AG08396 (cell line): ENCODE results near the gene KATNB1.
"Not testable (repeated sequence)": the region's sequence is repeated elsewhere in the genome, so short reads cannot be mapped to it uniquely, and the experiment has no call there.

Source experiments
- DNase-seq: peaks from one replicate; pipeline ENCODE4 v3.0.0; 2012; ENCODE audit warnings: low spot score, mixed read lengths

KATNB1 gene

GRCh38 chr16:57743458-57743857 is 7.9 kb downstream of the KATNB1 start:
- no peak for DNase-seq

- DNase-seq: no peak
These were observed 8.5 kb downstream of the KATNB1 start for GRCh38 chr16:57743886-57744641.

GRCh38 chr16:57744642-57744903 is 9.0 kb downstream of the KATNB1 start:
- no peak for DNase-seq

GRCh38 chr16:57745768-57746167 is 10.2 kb downstream of the KATNB1 start:
- DNase-seq: no peak

GRCh38 chr16:57746316-57746715 is 10.7 kb downstream of the KATNB1 start:
- not testable (repeated sequence) for DNase-seq

GRCh38 chr16:57747091-57747490 is 11.5 kb downstream of the KATNB1 start:
- DNase-seq: no peak

GRCh38 chr16:57747496-57747895 is 11.9 kb downstream of the KATNB1 start:
- no peak for DNase-seq

- no peak for DNase-seq
These were observed 12.4 kb downstream of the KATNB1 start for GRCh38 chr16:57747996-57748395.

GRCh38 chr16:57748596-57748995 is 13.0 kb downstream of the KATNB1 start:
- DNase-seq: no peak

- no peak for DNase-seq
These were observed 13.6 kb downstream of the KATNB1 start for GRCh38 chr16:57749101-57749692.

- DNase-seq: no peak
These were observed 14.4 kb downstream of the KATNB1 start for GRCh38 chr16:57749856-57750452.

GRCh38 chr16:57750796-57751538 is 15.4 kb downstream of the KATNB1 start:
- DNase-seq: no peak

GRCh38 chr16:57751539-57752202 is 16.1 kb downstream of the KATNB1 start:
- no peak for DNase-seq

GRCh38 chr16:57752203-57752580 is 16.6 kb downstream of the KATNB1 start:
- no peak for DNase-seq

GRCh38 chr16:57752581-57753447 is 17.2 kb downstream of the KATNB1 start:
- no peak for DNase-seq

GRCh38 chr16:57753448-57754353 is 18.1 kb downstream of the KATNB1 start:
- no peak for DNase-seq

- DNase-seq: no peak
These were observed 18.9 kb downstream of the KATNB1 start for GRCh38 chr16:57754354-57755060.

GRCh38 chr16:57755061-57755684 is 19.6 kb downstream of the KATNB1 start:
- DNase-seq: no peak

GRCh38 chr16:57755726-57756423 is 20.3 kb downstream of the KATNB1 start:
- DNase-seq: no peak
